ENCODE measurements around the gene PPP4R3B.
"Not testable (repeated sequence)": the region's sequence is repeated elsewhere in the genome, so short reads cannot be mapped to it uniquely, and the experiment has no call there.

Gene PPP4R3B

GRCh38 chr2:55550368-55551102 is 66.9 kb downstream of the PPP4R3B start:
- H3K4me3 ChIP-seq (replicated peaks; ENCODE audit: low read depth, low read length) = no peak overlapping the region
- DNase-seq (ENCODE audit: extremely low read depth, insufficient read length) = no peak
- no peak for TF ChIP-seq CTCF (IDR thresholded peaks at IDR 0.05; ENCODE audit: insufficient read depth, low read length, poor library complexity, severe bottlenecking)
- H3K27me3 ChIP-seq (replicated peaks; ENCODE audit: control insufficient read depth, insufficient read depth, low read length) = no peaks in the 10 kb centered on the region
- peaks cover 1% of the 10 kb centered on the region for H3K36me3 ChIP-seq (ENCODE audit: control insufficient read depth, insufficient read depth, low read length)

DNA sequence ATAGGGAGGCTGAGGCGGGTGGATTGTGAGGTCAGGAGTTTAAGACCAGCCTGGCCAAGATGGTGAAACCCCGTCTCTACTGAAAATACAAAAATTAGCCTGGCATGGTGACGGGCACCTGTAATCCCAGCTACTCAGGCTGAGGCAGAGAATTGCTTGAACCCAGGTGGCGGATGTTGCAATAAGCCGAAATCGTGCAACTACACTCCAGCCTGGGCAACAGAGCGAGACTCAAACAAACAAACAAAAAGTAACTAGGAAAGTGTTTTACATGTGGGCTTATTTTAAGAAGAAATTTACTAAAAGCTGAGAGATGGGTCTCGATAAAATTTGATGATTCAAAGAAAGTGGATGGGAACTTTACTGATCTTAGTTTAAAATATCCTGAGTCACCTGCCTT is 69.7 kb downstream of the PPP4R3B start:
- H3K36me3 ChIP-seq (ENCODE audit: control insufficient read depth, insufficient read depth, low read length); DNase-seq (ENCODE audit: extremely low read depth, insufficient read length): not testable (repeated sequence)

DNA sequence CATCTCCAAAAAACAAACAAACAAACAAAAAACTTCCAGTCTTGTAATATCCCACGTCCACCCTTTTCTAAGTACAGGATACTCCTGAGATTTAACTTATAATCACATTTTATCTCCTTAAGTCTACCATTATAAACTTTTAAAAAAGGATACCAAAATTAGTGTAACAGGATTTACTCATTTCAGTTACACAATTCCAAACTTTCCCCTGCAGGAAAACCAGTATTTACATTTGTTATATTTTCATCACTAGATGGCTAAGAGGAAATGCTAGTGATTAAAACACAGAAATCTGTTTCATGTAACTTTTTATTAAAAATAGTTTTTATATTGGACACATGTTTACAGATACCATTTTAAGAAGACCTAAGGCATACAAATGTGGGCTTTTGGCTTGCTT is 70.4 kb downstream of the PPP4R3B start:
- DNase-seq (ENCODE audit: extremely low read depth, insufficient read length) = no peak
- TF ChIP-seq CTCF (IDR thresholded peaks at IDR 0.05; ENCODE audit: insufficient read depth, low read length, poor library complexity, severe bottlenecking) = no peak
- Histone ChIP-seq H3K4me3 (replicated peaks; ENCODE audit: low read depth, low read length) (no peak overlapping the region), H3K36me3 (ENCODE audit: control insufficient read depth, insufficient read depth, low read length) (no peaks in the 10 kb centered on the region; the same call in 1 of the 2 replicates), H3K27me3 (replicated peaks; ENCODE audit: control insufficient read depth, insufficient read depth, low read length) (no peaks in the 10 kb centered on the region)

More for the DNA sequence above, 69.7 kb downstream of the PPP4R3B start:
- not testable (repeated sequence) for H3K27me3 ChIP-seq (replicated peaks; ENCODE audit: control insufficient read depth, insufficient read depth, low read length); H3K4me3 ChIP-seq (replicated peaks; ENCODE audit: low read depth, low read length)

GRCh38 chr2:55530539-55531081 is 86.8 kb downstream of the PPP4R3B start:
- TF ChIP-seq CTCF (IDR thresholded peaks at IDR 0.05; ENCODE audit: insufficient read depth, low read length, poor library complexity, severe bottlenecking) = no peak
- H3K4me3 ChIP-seq (replicated peaks; ENCODE audit: low read depth, low read length) = no peak overlapping the region
- DNase-seq (ENCODE audit: extremely low read depth, insufficient read length) = no peak
- H3K36me3 ChIP-seq (ENCODE audit: control insufficient read depth, insufficient read depth, low read length) = no peaks in the 10 kb centered on the region; the same call in none of the 2 replicates
- H3K27me3 ChIP-seq (replicated peaks; ENCODE audit: control insufficient read depth, insufficient read depth, low read length) = no peaks in the 10 kb centered on the region

DNA sequence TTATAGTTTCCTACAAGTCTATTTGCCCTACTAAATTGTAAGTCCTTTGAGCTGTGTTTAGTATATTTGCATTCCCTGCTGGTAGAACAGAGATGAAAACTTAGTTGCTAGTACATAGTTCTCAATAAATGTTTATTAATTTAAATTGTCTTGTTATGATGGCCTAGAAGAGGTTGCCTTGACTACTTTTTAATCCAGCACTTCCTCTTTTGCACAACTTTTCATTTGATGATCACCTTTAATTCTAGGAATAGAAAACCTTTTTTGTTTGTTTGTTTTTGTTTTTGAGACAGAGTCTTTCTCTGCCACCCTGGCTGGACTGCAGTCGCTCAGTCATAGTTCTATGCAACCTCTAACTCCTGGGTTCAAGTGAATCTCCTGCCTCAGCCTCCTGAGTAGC is 91.2 kb downstream of the PPP4R3B start:
- Histone ChIP-seq H3K27me3 (replicated peaks; ENCODE audit: control insufficient read depth, insufficient read depth, low read length) (no peaks in the 10 kb centered on the region), H3K36me3 (ENCODE audit: control insufficient read depth, insufficient read depth, low read length) (peaks cover 1% of the 10 kb centered on the region), H3K4me3 (replicated peaks; ENCODE audit: low read depth, low read length) (no peak overlapping the region)
- no peak for DNase-seq (ENCODE audit: extremely low read depth, insufficient read length)
- TF ChIP-seq CTCF (IDR thresholded peaks at IDR 0.05; ENCODE audit: insufficient read depth, low read length, poor library complexity, severe bottlenecking) = no peak

DNA sequence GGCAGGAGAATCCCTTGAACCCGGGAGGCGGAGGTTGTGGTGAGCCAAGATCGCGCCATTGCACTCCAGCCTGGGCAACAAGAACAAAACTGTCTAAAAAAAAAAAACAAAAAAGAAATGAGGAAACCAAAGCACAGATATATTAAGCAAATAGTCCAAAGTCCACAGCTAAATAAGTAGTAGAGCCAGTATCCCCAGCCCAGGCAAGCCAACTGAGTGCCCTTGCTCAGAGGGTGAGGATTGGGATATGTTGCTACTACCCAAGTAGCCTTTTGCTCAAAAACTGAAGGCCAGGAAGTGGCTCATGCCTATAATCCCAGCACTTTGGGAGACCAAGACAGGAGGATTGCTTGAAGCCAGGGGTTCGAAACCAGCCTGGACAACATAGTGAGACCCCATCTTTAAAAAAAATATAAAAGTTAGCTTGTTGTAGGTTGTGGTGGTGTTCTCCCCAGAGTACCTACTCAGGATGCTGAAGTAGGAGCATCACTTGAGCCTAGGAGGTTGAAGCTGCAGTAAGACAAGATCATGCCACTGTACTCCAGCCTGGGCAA is 92.5 kb downstream of the PPP4R3B start:
- Histone ChIP-seq H3K36me3 (ENCODE audit: control insufficient read depth, insufficient read depth, low read length) (peaks cover 1% of the 10 kb centered on the region; the same call in 1 of the 2 replicates), H3K4me3 (replicated peaks; ENCODE audit: low read depth, low read length) (no peak overlapping the region), H3K27me3 (replicated peaks; ENCODE audit: control insufficient read depth, insufficient read depth, low read length) (no peaks in the 10 kb centered on the region)
- DNase-seq (ENCODE audit: extremely low read depth, insufficient read length) = no peak
- TF ChIP-seq CTCF (IDR thresholded peaks at IDR 0.05; ENCODE audit: insufficient read depth, low read length, poor library complexity, severe bottlenecking) = no peak
